ENCODE results near the gene EMC1. TPM values are rescaled to one million over a fixed set of nuclear protein-coding genes. Genes with fewer than 3 reads are reported as not detected.

EMC1 gene
- total RNA-seq, 6 experiments from 2014 or later: 18.6 to 32.7 (median 25.3) TPM

GRCh38 chr1:19209439-19209989 lies 41.8 kb downstream of the EMC1 start:
- peaks cover 0 to 54% (median 10%) of the 10 kb centered on the region in 4 donors for H3K4me1 ChIP-seq
- WGBS (ENCODE audit: insufficient coverage, low coverage, low lambda C conversion rate, missing lambda C conversion rate): 0% methylated on average over 13 of the region's 28 CpGs

DNA sequence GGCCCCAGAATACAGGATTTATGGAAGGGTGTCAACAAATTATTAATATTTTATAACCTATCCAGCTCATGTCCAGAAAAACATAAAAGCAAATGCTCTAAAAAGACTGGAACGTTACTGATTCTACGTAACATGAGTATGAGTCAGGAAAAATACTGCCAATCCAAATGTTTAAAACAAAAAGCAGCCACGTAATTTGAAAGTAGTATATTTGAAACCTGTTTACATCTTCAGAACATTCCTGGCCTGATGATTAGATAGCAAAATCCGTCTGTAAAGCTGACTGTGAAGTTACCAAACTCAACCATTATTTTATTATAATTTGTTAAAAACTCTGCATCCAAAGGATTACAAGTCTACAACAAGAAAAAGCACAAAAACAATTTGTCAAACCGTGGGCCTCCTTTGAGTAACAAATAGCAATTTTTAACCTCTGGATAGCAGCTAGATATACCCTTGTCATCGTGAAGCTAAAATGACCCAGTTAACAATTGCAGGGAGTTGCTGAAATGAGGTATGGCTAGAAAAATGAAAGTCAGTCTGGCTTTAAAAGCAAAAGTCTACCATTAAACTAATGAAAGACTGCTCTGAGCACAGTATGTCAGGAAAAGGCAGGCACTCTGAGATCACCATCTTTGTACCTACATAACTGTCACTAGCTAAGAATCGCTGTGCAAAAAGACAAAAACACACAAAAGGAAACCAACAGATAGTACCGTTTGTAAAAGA lies 42.5 kb downstream of the EMC1 start:
- Histone ChIP-seq H3K27me3 (no peaks in the 10 kb centered on the region), H3K4me1 (peaks cover 0 to 55% (median 10%) of the 10 kb centered on the region in 4 donors), H3K27ac (peak overlapping the region; percentile 91 to 99 (median 93)), H3K4me3 (peak overlapping the region; percentile 79 to 91 (median 89)), H3K9me3 (no peaks in the 10 kb centered on the region), H3K36me3 (no peaks in the 10 kb centered on the region)
- intact Hi-C loops (cut with DNase I): no loop called here
- 10% methylated on average over 8 of the region's 8 CpGs for WGBS (ENCODE audit: insufficient coverage, low coverage, low lambda C conversion rate, missing lambda C conversion rate)
- no peak for DNase-seq
- no peak for ATAC-seq
- TF ChIP-seq POLR2A (IDR thresholded peaks at IDR 0.05): no peak
- no peak for TF ChIP-seq CTCF (IDR thresholded peaks at IDR 0.05)

More at GRCh38 chr1:19209439-19209989, 41.8 kb downstream of the EMC1 start:
- TF ChIP-seq CTCF (IDR thresholded peaks at IDR 0.05): no peak
- no peak for TF ChIP-seq POLR2A (IDR thresholded peaks at IDR 0.05)
- Histone ChIP-seq H3K36me3 (no peaks in the 10 kb centered on the region), H3K4me3 (peak overlapping the region; percentile 79 to 91 (median 89)), H3K9me3 (no peaks in the 10 kb centered on the region), H3K27ac (peak overlapping the region; percentile 91 to 99 (median 93)), H3K27me3 (no peaks in the 10 kb centered on the region)
- peak in 1 of 3 donors; percentile 62 for DNase-seq
- ATAC-seq: peak; percentile 11 to 46 (median 24)
- intact Hi-C loops (cut with DNase I): no loop called here

DNA sequence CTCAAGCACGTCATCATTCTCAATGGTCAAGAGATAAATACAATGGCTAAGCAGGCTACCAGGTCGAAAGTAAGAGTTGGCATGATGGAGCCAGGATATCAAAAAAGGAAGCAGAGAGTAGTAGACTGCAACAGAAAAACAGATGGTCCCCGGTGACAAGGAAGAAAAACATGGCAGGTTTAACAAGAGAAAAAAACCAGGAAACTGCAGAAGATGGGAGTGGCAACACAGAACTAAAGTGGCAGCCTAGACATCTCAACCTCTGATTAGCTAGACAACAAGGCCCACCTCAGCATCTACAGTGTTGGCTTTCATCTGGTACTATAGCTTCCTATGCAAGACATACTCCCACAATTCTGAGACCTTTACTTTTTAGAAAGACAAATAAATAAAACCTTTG lies 44.4 kb downstream of the EMC1 start:
- Histone ChIP-seq H3K27ac (no peak overlapping the region), H3K36me3 (no peaks in the 10 kb centered on the region), H3K27me3 (no peaks in the 10 kb centered on the region), H3K4me1 (peaks cover 0 to 63% (median 19%) of the 10 kb centered on the region in 4 donors), H3K4me3 (no peak overlapping the region), H3K9me3 (no peaks in the 10 kb centered on the region)
- TF ChIP-seq POLR2A (IDR thresholded peaks at IDR 0.05): no peak
- TF ChIP-seq CTCF (IDR thresholded peaks at IDR 0.05): no peak
- intact Hi-C loops (cut with DNase I): no loop called here
- DNase-seq: no peak
- WGBS (ENCODE audit: insufficient coverage, low coverage, low lambda C conversion rate, missing lambda C conversion rate): 49% methylated on average over 3 of the region's 3 CpGs
- ATAC-seq: no peak

DNA sequence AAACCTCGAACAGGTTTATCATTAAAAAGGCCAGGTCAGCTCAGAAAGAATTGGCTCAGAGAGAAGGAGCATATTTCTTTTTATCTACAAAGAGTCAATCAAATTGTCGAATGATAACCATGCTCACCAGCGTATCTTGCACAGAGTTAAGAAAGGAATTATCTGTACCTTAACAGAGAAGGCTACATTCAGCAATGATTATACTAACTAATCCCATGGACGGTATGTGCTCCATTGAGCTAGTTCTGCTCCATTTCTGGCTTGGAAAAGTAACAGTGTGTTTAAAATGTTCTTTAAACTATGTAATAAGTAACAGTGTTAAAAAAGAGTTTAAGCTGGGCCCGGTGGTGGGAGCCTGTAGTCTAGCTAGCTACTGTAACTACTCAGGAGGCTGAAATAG lies 45.5 kb downstream of the EMC1 start:
- Histone ChIP-seq H3K36me3 (peaks cover 0 to 2% (median 0%) of the 10 kb centered on the region in 4 donors), H3K9me3 (no peaks in the 10 kb centered on the region), H3K4me3 (no peak overlapping the region), H3K27ac (peak overlapping the region in 1 of 3 donors; percentile 7), H3K27me3 (no peaks in the 10 kb centered on the region), H3K4me1 (peaks cover 0 to 60% (median 13%) of the 10 kb centered on the region in 4 donors)
- 17% methylated on average over 5 of the region's 5 CpGs for WGBS (ENCODE audit: insufficient coverage, low coverage, low lambda C conversion rate, missing lambda C conversion rate)
- no peak for TF ChIP-seq POLR2A (IDR thresholded peaks at IDR 0.05)
- TF ChIP-seq CTCF (IDR thresholded peaks at IDR 0.05): no peak
- no peak for DNase-seq
- no peak for ATAC-seq
- intact Hi-C loops (cut with DNase I): no loop called here
